22Rv1 (cell line): ENCODE data around the gene ABTB2.

Experiments
- H3K27ac ChIP-seq: fragments of 450-650 bp; 2 replicates; pipeline ENCODE4 v1.5.1; 2017
- ZFX ChIP-seq: fragments of 450-650 bp; IDR thresholded peaks from 2 replicates; pipeline ENCODE4 v1.6.1; 2017; ENCODE audit warnings: antibody characterized with exemption, borderline replicate concordance
- TF ChIP-seq, protein P1 (sequence below): fragments of 450-650 bp; IDR thresholded peaks from 2 replicates; pipeline ENCODE4 v1.5.1; 2017; ENCODE audit warnings: mild to moderate bottlenecking

Gene ABTB2

DNA sequence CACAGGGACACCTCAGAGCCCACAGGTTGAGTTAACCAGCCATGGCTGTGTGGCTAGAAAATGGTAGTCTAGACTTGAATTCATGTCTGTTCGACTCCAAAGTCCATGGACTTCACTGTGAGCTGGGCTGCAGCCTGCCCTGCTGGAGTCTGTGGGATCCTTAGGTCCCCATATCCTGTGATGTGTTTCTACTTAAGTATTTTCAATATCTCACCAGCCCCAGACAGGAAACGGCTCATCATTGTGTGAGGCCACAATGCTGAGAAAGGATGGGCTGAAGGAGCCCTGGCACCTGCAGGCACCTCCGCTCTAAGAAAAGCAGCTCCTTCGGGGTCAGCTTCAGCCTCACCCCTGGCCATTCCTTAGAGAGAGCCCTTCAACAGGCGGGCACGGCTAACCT is 159.3 kb downstream of the ABTB2 start:
- TF ChIP-seq, protein P1, sequence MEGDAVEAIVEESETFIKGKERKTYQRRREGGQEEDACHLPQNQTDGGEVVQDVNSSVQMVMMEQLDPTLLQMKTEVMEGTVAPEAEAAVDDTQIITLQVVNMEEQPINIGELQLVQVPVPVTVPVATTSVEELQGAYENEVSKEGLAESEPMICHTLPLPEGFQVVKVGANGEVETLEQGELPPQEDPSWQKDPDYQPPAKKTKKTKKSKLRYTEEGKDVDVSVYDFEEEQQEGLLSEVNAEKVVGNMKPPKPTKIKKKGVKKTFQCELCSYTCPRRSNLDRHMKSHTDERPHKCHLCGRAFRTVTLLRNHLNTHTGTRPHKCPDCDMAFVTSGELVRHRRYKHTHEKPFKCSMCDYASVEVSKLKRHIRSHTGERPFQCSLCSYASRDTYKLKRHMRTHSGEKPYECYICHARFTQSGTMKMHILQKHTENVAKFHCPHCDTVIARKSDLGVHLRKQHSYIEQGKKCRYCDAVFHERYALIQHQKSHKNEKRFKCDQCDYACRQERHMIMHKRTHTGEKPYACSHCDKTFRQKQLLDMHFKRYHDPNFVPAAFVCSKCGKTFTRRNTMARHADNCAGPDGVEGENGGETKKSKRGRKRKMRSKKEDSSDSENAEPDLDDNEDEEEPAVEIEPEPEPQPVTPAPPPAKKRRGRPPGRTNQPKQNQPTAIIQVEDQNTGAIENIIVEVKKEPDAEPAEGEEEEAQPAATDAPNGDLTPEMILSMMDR: no peak
- no peak for TF ChIP-seq ZFX

DNA sequence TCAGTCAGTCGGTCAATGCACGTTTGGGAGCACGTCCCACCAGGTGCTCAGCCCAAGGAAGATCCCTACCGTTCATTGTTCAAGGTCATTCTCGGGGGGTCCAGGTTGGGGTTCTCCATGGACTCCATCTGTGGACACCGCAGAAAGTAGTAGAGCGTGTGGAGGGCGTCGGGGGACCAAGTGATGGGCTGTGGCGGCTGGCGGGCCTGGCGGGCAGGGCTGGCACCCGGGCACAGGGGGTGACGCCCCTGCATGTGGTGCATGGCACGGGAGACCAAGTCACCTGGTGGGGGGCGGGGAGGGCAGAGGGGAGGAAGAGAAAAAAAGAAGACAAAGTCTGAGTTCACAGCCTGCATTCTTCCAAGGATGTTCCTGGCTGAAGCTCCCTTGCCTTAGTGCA is 160.6 kb downstream of the ABTB2 start:
- TF ChIP-seq, protein P1: no peak
- no peak for TF ChIP-seq ZFX
- no peak overlapping the region for H3K27ac ChIP-seq

More for the DNA sequence above, 159.3 kb downstream of the ABTB2 start:
- H3K27ac ChIP-seq: no peak overlapping the region

DNA sequence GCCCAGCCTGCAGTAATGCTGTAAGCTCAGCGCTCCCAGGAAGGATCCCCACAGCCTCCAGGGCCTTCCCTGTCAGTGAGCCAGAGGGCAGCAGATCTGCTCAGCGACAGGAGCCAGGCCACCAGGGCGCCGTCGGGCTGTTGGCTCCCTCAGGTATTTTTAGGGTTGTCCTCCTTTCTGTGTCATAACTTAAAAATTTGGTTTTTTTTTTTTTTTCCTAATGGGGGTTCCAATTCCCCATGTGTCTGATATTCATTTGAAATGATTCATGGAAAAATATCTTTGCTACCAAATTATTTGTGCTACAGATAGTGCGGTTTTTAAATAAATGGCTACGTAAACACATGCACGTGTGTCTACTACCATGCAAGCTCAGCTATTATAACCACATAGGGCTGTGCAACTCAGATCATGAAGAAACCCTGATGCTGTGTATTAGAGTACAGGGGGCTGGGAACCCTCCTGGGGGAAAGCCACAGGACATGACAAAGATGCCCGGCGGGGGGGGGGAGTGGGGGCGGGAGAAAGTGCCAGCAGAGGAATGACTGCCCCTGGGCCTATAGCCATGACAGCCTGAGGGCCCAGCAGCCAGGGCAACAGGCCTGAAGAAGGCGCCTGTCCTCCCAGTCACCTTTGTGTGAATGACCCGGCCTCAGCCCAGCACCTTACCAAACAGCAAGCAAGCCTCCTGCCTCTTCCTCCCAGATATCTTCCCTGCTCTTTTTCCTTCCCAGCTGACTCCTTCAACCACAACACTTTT is 163.1 kb downstream of the ABTB2 start:
- H3K27ac ChIP-seq: no peak overlapping the region
- TF ChIP-seq ZFX: no peak
- TF ChIP-seq, protein P1: no peak

DNA sequence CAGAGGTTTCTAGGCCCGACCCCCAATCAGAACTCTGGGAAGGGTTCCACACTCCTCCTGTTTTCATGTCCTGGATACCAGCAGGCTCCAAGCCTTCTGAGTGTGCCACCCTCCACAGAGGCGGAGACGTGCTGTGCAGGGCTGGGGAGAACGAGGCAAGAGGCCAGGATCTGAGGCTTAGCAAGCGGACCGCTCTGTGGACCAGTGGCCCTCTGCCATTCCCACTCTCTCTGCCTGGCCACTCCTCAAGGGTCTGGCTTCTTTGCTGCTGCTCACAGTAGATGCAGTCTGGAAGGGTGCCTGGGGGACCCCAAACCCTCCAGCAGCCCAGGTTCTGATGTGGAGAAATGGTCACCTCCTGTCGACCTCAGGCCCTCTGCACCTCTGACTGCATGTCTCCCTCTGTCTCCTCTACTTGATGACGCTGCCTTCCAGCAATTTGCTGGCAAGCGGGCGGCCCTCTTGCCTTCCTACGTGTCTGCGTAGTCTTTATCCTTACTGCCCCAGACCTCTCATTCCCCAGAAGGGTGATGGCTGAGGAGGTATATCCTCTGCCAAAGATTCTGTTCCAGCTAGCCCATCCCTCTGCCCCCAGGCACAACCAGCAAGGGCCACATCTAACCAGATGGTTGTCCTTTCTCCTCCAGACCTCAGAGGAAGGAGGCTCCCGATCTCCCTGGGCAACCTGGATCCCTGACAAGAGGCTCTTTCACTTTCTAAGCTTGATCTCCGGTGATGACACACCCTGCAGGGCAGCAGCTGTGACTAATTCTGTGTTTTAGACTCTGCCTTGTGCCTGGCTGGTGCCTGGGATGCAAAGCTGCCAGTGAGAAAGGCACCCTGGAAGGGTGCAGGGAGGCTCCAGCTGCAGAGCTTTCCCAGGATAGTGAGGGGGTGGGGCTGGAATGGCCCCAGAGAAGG is 165.1 kb downstream of the ABTB2 start:
- TF ChIP-seq ZFX: no peak
- TF ChIP-seq, protein P1: no peak
- H3K27ac ChIP-seq: no peak overlapping the region

DNA sequence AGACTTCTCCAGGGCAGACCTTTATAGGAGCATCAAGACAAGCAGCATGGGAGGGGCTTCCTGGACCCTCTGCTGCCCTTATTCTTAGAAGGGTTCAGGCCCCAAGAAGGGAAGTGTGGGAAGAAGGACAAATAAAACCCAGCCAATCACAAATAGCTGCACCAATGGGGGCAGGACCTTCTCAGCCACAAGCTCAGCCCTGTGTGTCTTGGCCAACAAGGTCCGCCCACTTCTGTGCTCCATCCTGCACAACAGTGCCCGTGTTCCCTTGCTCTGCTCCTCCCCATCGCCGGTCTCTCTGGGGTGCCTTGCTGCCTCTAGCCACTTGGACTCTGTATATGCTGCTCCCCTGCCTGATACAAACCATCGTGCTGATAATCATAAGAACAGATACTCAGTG is 166.2 kb downstream of the ABTB2 start:
- H3K27ac ChIP-seq: no peak overlapping the region

DNA sequence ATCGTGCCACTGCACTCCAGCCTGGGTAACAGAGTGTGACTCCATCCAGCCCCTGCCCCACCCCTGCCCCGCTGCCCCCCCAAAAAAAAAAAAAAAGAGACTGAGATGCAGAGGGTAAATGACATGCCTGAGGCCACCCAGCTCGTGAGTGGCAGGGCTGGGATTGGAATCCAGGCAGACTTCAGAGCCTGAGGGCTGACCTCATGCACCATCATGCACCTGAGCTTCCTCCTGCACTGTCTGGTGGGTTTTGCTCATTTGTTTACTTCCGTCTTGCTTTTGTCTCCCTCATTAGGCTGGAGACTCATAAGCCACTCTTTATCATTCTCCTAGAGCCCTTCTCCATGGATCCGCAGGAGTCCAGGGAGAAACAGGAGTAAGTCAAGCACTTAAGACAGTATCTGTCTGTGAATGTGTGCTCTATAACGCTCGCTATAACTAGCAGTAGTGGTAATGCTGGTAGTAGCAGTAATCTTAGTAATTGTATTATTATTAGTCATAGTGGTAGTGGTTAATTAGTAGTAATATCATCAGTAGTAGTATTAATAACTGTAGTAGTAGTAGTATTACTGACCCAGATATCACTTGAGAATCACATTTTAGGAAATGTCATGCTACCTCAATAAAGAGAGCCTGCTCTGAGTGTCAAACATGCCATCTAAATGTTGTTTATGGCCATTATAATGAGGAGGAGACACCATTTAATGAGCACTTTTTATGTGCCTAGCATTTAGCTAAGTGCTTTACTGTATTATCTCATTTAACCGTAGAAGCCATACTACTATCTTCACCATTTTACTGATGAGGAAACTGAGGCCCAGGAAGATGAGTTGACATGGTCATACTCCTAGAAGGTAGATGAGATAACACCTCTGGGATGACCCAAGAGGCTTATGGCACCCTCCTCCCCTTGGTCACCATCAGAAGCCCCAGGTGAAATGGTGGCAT is 167.3 kb downstream of the ABTB2 start:
- H3K27ac ChIP-seq: no peak overlapping the region
- no peak for TF ChIP-seq ZFX
- TF ChIP-seq, protein P1: no peak

More for the DNA sequence above, 166.2 kb downstream of the ABTB2 start:
- no peak for TF ChIP-seq ZFX
- TF ChIP-seq, protein P1: no peak
